ENCODE measurements around the gene PPAT.

The PPAT gene

DNA sequence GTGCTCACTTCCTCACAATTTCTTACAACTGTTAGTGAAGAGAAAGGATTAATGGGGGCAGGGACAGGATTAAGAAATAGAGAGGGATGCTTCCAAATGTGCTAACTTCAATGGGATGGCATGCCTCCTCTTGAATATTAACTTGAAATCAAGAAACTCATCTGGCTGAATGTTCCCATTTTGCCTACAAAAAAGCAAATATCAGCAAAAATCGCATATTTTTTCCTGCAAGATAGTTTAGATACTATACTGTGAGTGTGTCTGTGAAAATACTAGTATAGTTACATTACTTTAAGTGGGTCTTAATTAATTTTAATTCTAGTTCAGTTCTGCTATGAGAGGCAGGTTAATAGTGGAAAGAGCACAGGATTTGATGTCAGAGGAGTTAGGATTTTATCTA lies 5.6 kb upstream of the PPAT start:
- Histone ChIP-seq H3K9ac (ENCODE audit: low read length) (no peak overlapping the region), H3K4me3 (ENCODE audit: insufficient read depth, low read length, poor library complexity, severe bottlenecking) (no peak overlapping the region), H3K27me3 (ENCODE audit: low read length) (no peaks in the 10 kb centered on the region), H3K36me3 (ENCODE audit: low read length) (peaks cover 16% of the 10 kb centered on the region; the same call in 1 of the 2 replicates), H2AFZ (ENCODE audit: low read depth, low read length, severe bottlenecking) (no peak overlapping the region), H3K4me2 (ENCODE audit: low read depth, low read length, poor library complexity, severe bottlenecking) (peak overlapping the region; percentile 22), H3K9me2 (replicated peaks; ENCODE audit: insufficient read depth, low read length) (no peaks in the 10 kb centered on the region), H4K20me1 (ENCODE audit: low read depth, low read length) (0 out of 2 replicates have a peak, but pooled peaks cover 4% of the 10 kb centered on the region), H3K79me2 (ENCODE audit: insufficient read depth, low read length) (peaks cover 92% of the 10 kb centered on the region), H3K9me3 (ENCODE audit: insufficient read depth, low read length) (no peaks in the 10 kb centered on the region), H3F3A (ENCODE audit: insufficient read depth) (no peaks in the 10 kb centered on the region), H3K27ac (ENCODE audit: low read depth, low read length) (no peak overlapping the region)
- no peak for TF ChIP-seq EZH2phosphoT487 (conservative IDR thresholded peaks at IDR 0.05; ENCODE audit: low read length)
- TF ChIP-seq, protein P1, sequence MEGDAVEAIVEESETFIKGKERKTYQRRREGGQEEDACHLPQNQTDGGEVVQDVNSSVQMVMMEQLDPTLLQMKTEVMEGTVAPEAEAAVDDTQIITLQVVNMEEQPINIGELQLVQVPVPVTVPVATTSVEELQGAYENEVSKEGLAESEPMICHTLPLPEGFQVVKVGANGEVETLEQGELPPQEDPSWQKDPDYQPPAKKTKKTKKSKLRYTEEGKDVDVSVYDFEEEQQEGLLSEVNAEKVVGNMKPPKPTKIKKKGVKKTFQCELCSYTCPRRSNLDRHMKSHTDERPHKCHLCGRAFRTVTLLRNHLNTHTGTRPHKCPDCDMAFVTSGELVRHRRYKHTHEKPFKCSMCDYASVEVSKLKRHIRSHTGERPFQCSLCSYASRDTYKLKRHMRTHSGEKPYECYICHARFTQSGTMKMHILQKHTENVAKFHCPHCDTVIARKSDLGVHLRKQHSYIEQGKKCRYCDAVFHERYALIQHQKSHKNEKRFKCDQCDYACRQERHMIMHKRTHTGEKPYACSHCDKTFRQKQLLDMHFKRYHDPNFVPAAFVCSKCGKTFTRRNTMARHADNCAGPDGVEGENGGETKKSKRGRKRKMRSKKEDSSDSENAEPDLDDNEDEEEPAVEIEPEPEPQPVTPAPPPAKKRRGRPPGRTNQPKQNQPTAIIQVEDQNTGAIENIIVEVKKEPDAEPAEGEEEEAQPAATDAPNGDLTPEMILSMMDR (IDR thresholded peaks at IDR 0.05; ENCODE audit: insufficient read depth, low read length, poor library complexity, severe bottlenecking), result no peak

DNA sequence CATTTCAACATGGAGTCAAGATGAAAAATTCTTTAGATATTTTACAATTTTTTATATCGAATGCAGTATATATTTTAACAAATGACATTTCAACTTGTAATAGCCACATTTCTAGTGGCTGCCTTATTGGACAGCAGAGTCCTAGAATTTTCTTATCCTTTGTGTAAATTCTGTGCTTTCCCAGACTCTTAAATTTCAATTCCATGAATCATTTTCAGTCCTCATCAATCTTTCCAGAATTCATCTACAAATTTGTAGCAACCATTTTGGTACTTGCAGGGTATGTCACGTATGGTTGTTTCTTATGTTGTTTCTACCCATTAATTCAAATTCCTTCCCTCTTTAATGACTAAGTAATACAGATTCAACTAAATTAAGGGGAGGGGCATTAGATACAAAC lies 3.4 kb upstream of the PPAT start:
- no peak overlapping the region for H3K4me3 ChIP-seq (ENCODE audit: insufficient read depth, low read length, poor library complexity, severe bottlenecking)
- H3K36me3 ChIP-seq (ENCODE audit: low read length), result peaks cover 12% of the 10 kb centered on the region; the same call in 1 of the 2 replicates
- TF ChIP-seq, protein P1 (IDR thresholded peaks at IDR 0.05; ENCODE audit: insufficient read depth, low read length, poor library complexity, severe bottlenecking), result no peak
- TF ChIP-seq EZH2phosphoT487 (conservative IDR thresholded peaks at IDR 0.05; ENCODE audit: low read length), result no peak
- no peaks in the 10 kb centered on the region for H3K9me2 ChIP-seq (replicated peaks; ENCODE audit: insufficient read depth, low read length)
- no peak overlapping the region for H3K9ac ChIP-seq (ENCODE audit: low read length)
- H3K4me2 ChIP-seq (ENCODE audit: low read depth, low read length, poor library complexity, severe bottlenecking), result peak overlapping the region; percentile 44
- no peaks in the 10 kb centered on the region for H3F3A ChIP-seq (ENCODE audit: insufficient read depth)
- H3K79me2 ChIP-seq (ENCODE audit: insufficient read depth, low read length), result peaks cover 85% of the 10 kb centered on the region
- peaks cover 4% of the 10 kb centered on the region; the same call in 1 of the 2 replicates for H4K20me1 ChIP-seq (ENCODE audit: low read depth, low read length)
- no peak overlapping the region for H2AFZ ChIP-seq (ENCODE audit: low read depth, low read length, severe bottlenecking)
- no peaks in the 10 kb centered on the region for H3K9me3 ChIP-seq (ENCODE audit: insufficient read depth, low read length)
- H3K27me3 ChIP-seq (ENCODE audit: low read length), result no peaks in the 10 kb centered on the region
- no peak overlapping the region for H3K27ac ChIP-seq (ENCODE audit: low read depth, low read length)

DNA sequence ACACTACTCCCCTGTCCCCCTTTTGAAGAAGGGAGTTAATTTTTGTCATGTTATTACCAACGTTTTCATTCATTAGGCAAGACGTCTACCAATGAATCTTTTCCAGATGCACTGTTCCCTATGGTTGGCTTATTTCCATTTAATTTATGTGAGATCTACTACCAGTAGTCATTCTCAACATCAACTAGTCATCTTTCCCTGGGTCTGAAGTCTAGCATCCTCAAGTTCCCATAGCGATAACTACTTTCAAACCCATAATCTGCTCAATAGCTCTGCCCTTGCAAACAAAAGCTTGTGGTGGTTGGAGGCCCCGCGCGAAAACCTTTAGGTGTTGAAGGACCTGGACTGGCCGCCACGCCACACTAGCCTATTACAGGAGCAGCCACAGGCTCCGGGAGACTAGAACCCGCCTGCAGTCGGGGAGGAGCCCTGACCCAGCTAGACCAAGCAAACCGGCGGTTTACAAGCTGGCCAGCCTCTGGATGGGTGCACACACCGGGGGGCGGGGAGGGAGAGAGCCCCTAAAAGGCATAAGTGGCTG lies 746 bp downstream of the PPAT start:
- peak overlapping the region; percentile 89 for H3K9ac ChIP-seq (ENCODE audit: low read length)
- H3K27ac ChIP-seq (ENCODE audit: low read depth, low read length), result peak overlapping the region; percentile 58
- no peaks in the 10 kb centered on the region; the same call in 1 of the 2 replicates for H3K36me3 ChIP-seq (ENCODE audit: low read length)
- peaks cover 91% of the 10 kb centered on the region for H3K79me2 ChIP-seq (ENCODE audit: insufficient read depth, low read length)
- H3K27me3 ChIP-seq (ENCODE audit: low read length), result no peaks in the 10 kb centered on the region
- peak overlapping the region; percentile 94 for H3K4me2 ChIP-seq (ENCODE audit: low read depth, low read length, poor library complexity, severe bottlenecking)
- H2AFZ ChIP-seq (ENCODE audit: low read depth, low read length, severe bottlenecking), result no peak overlapping the region
- H3K9me3 ChIP-seq (ENCODE audit: insufficient read depth, low read length), result no peaks in the 10 kb centered on the region
- H3F3A ChIP-seq (ENCODE audit: insufficient read depth), result no peaks in the 10 kb centered on the region
- TF ChIP-seq EZH2phosphoT487 (conservative IDR thresholded peaks at IDR 0.05; ENCODE audit: low read length), result no peak
- TF ChIP-seq, protein P1 (IDR thresholded peaks at IDR 0.05; ENCODE audit: insufficient read depth, low read length, poor library complexity, severe bottlenecking), result no peak
- no peaks in the 10 kb centered on the region for H3K9me2 ChIP-seq (replicated peaks; ENCODE audit: insufficient read depth, low read length)
- peak overlapping the region; percentile 70 for H3K4me3 ChIP-seq (ENCODE audit: insufficient read depth, low read length, poor library complexity, severe bottlenecking)
- no peaks in the 10 kb centered on the region; the same call in 1 of the 2 replicates for H4K20me1 ChIP-seq (ENCODE audit: low read depth, low read length)
